Measurements from ENCODE around the gene PSMB11.

The PSMB11 gene

GRCh38 chr14:23076785-23077408 lies 34.9 kb downstream of the PSMB11 start:
- DNase-seq (ENCODE audit: extremely low read depth in 1 of 2, low read depth in 1 of 2): no peak

GRCh38 chr14:23077962-23078361 lies 36.0 kb downstream of the PSMB11 start:
- no peak for DNase-seq (ENCODE audit: extremely low read depth in 1 of 2, low read depth in 1 of 2)

GRCh38 chr14:23078692-23079116 lies 36.7 kb downstream of the PSMB11 start:
- DNase-seq (ENCODE audit: extremely low read depth in 1 of 2, low read depth in 1 of 2): no peak

GRCh38 chr14:23079716-23080115 lies 37.7 kb downstream of the PSMB11 start:
- no peak for DNase-seq (ENCODE audit: extremely low read depth in 1 of 2, low read depth in 1 of 2)

- DNase-seq (ENCODE audit: extremely low read depth in 1 of 2, low read depth in 1 of 2): no peak
These were observed 38.5 kb downstream of the PSMB11 start for GRCh38 chr14:23080474-23080873.

- DNase-seq (ENCODE audit: extremely low read depth in 1 of 2, low read depth in 1 of 2): no peak
These were observed 43.4 kb downstream of the PSMB11 start for GRCh38 chr14:23085458-23085857.

DNA sequence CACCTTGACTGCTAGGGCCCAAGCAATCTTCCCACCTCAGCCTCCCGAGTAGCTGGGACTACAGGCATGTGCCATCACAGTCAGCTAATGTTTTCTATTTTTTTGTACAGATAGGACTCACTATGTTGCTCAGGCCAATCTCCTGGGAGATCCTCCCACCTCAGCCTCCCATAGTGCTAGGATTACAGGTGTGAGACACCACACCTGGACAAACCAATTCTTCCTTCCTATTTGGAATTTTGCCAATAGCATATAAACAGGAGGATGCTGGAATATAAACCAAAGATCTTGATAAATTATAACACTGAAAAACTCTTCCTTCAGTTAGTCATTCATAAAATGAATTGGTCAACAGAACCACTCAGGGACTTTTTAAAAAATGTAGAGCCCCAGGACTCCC lies 44.6 kb downstream of the PSMB11 start:
- no peak for DNase-seq (ENCODE audit: extremely low read depth in 1 of 2, low read depth in 1 of 2)

GRCh38 chr14:23089498-23090253 lies 47.7 kb downstream of the PSMB11 start:
- DNase-seq (ENCODE audit: extremely low read depth in 1 of 2, low read depth in 1 of 2): no peak

DNA sequence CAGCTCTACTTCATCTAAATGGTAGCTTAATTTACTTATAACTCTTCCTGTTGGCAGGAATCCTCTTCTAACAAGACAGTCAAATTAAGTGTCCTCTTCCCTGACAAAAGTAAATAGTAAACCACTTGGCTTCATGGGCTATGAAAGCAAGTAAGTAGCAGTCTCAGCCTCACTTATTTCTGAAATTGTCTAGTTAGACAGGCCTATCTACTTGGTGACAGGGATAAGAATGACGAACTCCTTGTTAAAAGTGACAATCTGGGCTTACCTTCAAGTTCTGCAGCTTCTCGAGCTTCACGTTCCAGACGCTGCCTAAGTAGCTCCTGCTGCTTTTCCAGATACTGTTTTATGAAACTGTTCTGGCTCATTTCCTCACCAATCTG lies 48.2 kb downstream of the PSMB11 start:
- DNase-seq (ENCODE audit: extremely low read depth in 1 of 2, low read depth in 1 of 2): no peak

DNA sequence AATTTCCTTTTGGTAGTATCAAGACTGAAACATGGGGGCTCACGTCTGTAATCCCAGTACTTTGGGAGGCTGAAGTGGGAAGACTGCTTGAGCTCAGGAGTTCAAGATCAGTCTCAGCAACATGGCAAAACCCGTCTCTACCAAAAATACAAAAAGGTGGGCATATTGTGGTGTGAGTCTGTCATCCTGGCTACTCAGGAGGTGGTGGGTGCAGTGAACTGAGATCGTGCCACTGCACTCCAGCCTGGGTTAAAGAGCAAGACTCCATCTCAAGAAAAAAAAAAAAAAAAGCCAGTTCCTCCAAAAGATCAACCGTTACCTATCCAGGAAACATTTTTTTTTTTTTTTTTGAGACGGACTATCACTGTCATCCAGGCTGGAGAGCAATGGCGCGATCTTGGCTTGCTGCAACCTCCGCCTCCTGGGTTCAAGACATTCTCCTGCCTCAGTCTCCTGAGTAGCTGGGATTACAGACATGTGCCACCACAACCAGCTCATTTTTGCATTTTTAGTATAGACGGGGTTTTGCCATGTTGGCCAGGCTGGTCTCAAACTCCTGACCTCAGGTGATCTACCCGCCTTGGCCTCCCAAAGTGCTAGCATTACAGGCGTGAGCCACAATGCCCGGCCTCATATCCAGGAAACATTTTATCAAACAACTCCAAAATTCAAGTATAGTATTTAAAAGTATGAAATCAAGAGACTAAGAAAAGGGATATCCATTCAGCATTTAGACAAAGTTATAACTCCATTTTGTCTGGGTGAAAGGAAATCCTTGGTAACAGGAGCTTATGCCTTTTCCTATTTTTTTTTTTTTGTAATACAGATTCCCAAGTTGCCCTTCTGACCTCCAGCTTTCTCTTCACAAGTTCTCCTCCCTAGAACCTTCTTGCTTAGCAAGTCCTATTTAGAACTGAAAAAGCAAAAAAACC lies 49.5 kb downstream of the PSMB11 start:
- no peak for DNase-seq (ENCODE audit: extremely low read depth in 1 of 2, low read depth in 1 of 2)

- DNase-seq (ENCODE audit: extremely low read depth in 1 of 2, low read depth in 1 of 2): no peak
These were observed 51.1 kb downstream of the PSMB11 start for GRCh38 chr14:23093104-23093503.

- no peak for DNase-seq (ENCODE audit: extremely low read depth in 1 of 2, low read depth in 1 of 2)
These were observed 51.5 kb downstream of the PSMB11 start for GRCh38 chr14:23093526-23093925.
